Prostate gland (tissue), 2 donors: Measurements from ENCODE around the gene SGMS2.

Experiments
- CTCF ChIP-seq, 4 experiments: fragments of 200-600 bp in 2 of 4; fragments of 450-650 bp in 2 of 4; sonication (generic) in 2 of 4; IDR thresholded peaks; 1 replicate in 3 of 4; 2 replicates in 1 of 4; pipeline ENCODE4 v1.5.1; 2016 to 2019; ENCODE audit warnings: antibody characterized with exemption in 4 of 4, mild to moderate bottlenecking in 2 of 4, moderate library complexity in 2 of 4
- POLR2A ChIP-seq: fragments of 450-650 bp; IDR thresholded peaks from one replicate; pipeline ENCODE4 v1.6.1; 2016; ENCODE audit warnings: antibody characterized with exemption, mild to moderate bottlenecking

GRCh38 chr4:107777890-107778289 is 46.8 kb upstream of the SGMS2 start:
- TF ChIP-seq CTCF (IDR thresholded peaks at IDR 0.05) (no peak), POLR2A (no peak)
